Hepatocyte (in vitro differentiated cells): ENCODE results near the gene STARD9.

Source experiments
- CTCF ChIP-seq: fragments of 200-600 bp; sonication (generic); IDR thresholded peaks from 2 replicates; pipeline ENCODE4 v1.5.1; 2016; ENCODE audit warnings: antibody characterized with exemption, mild to moderate bottlenecking; ENCODE audit not compliant: poor library complexity
- EZH2 ChIP-seq: fragments of 200-600 bp; sonication (generic); IDR thresholded peaks from 2 replicates; pipeline ENCODE4 v1.6.1; 2016; ENCODE audit warnings: antibody characterized with exemption, mild to moderate bottlenecking, borderline replicate concordance

- TF ChIP-seq CTCF = no peak
- no peak for TF ChIP-seq EZH2
Observed at GRCh38 chr15:42727750-42728381, 152.5 kb downstream of the STARD9 start.
